Measurements from ENCODE around the gene TRIM15.

TRIM15 gene

DNA sequence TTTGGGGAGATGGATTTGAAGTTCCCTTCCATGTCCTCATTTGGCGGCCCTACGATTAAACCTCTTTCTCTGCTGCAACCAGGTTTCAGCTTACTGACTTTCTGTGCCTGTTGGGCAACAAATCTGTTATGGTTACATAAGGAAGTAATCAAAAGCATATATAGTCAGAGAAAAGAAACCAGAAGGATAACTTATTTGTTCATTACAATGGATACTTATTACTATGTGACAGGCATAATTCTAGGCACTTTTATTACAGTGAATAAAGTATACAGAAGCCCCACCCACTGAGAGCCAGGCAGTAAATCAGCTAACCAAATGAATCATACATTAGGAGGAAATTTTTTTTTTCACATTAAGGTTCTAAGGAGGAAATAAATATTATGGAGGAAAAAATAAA, 40.8 kb upstream of the TRIM15 start:
- H3K36me3 ChIP-seq (ENCODE audit: control insufficient read depth, insufficient read depth, low read length): no peaks in the 10 kb centered on the region
- H2BK5ac ChIP-seq (ENCODE audit: low read length): no peak overlapping the region
- no peak overlapping the region for H3K27ac ChIP-seq (ENCODE audit: low read depth, low read length)
- no peak overlapping the region for H3K9ac ChIP-seq (ENCODE audit: low read length)
- H3K4me3 ChIP-seq (ENCODE audit: low read length): no peak overlapping the region
- no peak overlapping the region for H3K4me2 ChIP-seq (ENCODE audit: low read length)
- no peak overlapping the region for H4K5ac ChIP-seq (ENCODE audit: low read length)
- no peak overlapping the region for H3K4ac ChIP-seq (ENCODE audit: low read depth, low read length)
- peaks cover 12% of the 10 kb centered on the region for H3K27me3 ChIP-seq (ENCODE audit: insufficient read depth, low read length, poor library complexity)
- H3K79me1 ChIP-seq (ENCODE audit: low read length): no peaks in the 10 kb centered on the region
- no peaks in the 10 kb centered on the region for H3K4me1 ChIP-seq (ENCODE audit: control insufficient read depth, low read depth, low read length)
- H4K8ac ChIP-seq (ENCODE audit: low read depth, low read length): no peak overlapping the region
- no peak overlapping the region for H3K23ac ChIP-seq (ENCODE audit: low read length)
- no peak for DNase-seq
- H3K79me2 ChIP-seq (ENCODE audit: control insufficient read depth, insufficient read depth, low read length): no peaks in the 10 kb centered on the region
- H2BK15ac ChIP-seq (replicated peaks; ENCODE audit: low read depth): no peak overlapping the region
- H3K56ac ChIP-seq (ENCODE audit: low read length): no peak overlapping the region
- no CpG with 5 or more reads among the region's 2 CpGs for WGBS (ENCODE audit: extremely low coverage, insufficient coverage, low lambda C conversion rate)
- no peak overlapping the region for H2AK5ac ChIP-seq (ENCODE audit: low read length)
- no peak overlapping the region for H3K18ac ChIP-seq (ENCODE audit: low read length)
- H2BK120ac ChIP-seq (ENCODE audit: low read depth, low read length): no peak overlapping the region

DNA sequence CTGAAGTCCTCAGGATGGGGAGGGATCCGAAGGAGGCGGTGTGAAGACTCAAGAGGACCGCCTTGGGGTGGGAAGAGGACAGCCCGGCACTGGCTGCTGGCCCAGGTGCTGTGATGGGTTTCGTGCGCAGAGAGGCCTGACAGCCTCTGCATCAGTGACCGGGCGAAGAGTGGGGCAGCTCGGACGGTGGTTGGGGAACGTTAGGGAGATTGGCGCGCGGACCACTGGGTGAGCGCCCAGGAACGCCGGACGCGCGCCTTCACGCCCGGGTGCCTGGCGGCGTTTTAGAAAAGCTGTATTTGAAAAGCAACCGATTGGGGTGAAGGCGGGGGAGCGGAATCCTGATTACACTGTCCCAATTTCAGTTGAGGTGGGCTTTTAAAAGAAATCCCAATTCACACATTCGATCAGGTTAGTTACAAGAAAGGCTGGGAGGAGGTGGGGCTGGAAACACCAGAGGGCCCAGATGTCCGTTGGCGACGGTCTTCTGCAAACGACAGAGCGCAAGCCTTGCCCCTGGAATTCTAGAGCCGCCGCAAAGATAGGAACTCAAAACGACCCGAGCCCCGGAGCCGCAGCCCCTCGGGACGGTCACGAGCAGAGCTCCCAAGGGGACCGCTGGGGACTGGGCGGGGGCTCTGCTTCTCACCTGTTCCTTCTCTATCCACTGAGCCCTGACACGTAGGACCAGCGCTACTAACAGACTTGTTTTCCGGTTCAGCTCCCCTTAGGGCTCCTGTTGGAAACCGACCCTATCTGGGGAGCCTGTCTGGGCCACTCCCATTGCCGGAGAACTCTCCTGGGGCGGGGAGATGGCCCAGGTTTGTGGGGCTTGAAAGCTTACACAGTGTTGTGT, 35.9 kb upstream of the TRIM15 start:
- Histone ChIP-seq H3K27me3 (ENCODE audit: insufficient read depth, low read length, poor library complexity) (peaks cover 28% of the 10 kb centered on the region), H3K56ac (ENCODE audit: low read length) (no peak overlapping the region), H3K18ac (ENCODE audit: low read length) (no peak overlapping the region), H3K9ac (ENCODE audit: low read length) (peak overlapping the region; percentile 32), H3K4me1 (ENCODE audit: control insufficient read depth, low read depth, low read length) (no peaks in the 10 kb centered on the region), H2AK5ac (ENCODE audit: low read length) (no peak overlapping the region), H2BK120ac (ENCODE audit: low read depth, low read length) (no peak overlapping the region), H3K79me2 (ENCODE audit: control insufficient read depth, insufficient read depth, low read length) (no peaks in the 10 kb centered on the region), H3K4me3 (ENCODE audit: low read length) (no peak overlapping the region), H3K36me3 (ENCODE audit: control insufficient read depth, insufficient read depth, low read length) (no peaks in the 10 kb centered on the region), H4K5ac (ENCODE audit: low read length) (no peak overlapping the region), H4K8ac (ENCODE audit: low read depth, low read length) (no peak overlapping the region), H3K4ac (ENCODE audit: low read depth, low read length) (no peak overlapping the region), H2BK15ac (replicated peaks; ENCODE audit: low read depth) (no peak overlapping the region), H3K79me1 (ENCODE audit: low read length) (no peaks in the 10 kb centered on the region), H3K4me2 (ENCODE audit: low read length) (peak overlapping the region; percentile 68), H3K23ac (ENCODE audit: low read length) (no peak overlapping the region), H2BK5ac (ENCODE audit: low read length) (no peak overlapping the region), H3K27ac (ENCODE audit: low read depth, low read length) (no peak overlapping the region)
- DNase-seq: peak; percentile 55
- WGBS (ENCODE audit: extremely low coverage, insufficient coverage, low lambda C conversion rate): no CpG with 5 or more reads among the region's 50 CpGs

DNA sequence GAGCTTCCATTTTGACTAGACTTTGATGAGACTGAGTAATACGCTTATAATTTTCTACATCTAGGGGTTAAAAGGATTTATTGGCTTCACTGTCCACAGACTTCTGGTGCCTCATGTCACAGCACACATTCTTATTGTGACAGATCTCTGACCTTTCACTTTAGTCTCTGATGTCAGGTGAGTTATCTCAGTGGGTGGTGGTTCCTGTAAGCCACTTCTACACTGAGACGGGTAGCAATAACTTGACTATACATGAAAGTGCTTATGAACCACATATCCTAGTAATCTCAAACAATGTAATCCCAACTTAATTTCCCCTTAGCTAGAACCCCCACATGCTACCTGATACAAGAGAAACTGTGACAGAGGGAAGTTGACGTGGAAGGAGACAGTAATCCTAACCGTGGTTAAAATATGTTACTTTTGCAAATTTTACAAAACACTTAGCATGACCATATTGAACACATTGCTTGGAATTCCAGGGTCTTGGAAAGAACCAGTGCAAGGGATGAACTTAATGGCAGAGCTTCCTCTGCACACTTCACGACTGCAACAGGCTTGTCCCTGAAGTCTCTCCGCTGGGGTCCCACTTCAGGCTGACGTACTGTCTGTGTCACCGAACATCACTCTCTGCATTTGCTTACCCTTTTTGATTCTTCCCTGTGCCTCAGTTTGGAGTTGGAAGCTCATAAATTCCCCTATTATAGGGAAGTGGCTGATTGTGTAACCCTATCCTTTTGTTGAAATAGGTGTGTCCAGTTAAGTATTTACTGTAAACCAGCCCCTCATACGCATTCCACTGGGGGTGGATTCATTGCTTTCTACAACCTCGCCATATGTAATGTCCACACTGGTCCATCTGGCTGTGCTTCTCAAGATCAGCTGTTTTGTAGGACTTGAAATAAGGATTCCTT, 33.8 kb upstream of the TRIM15 start:
- H3K4me1 ChIP-seq (ENCODE audit: control insufficient read depth, low read depth, low read length): no peaks in the 10 kb centered on the region
- no peak overlapping the region for H2AK5ac ChIP-seq (ENCODE audit: low read length)
- no peak overlapping the region for H3K4ac ChIP-seq (ENCODE audit: low read depth, low read length)
- H4K5ac ChIP-seq (ENCODE audit: low read length): no peak overlapping the region
- no peak overlapping the region for H3K23ac ChIP-seq (ENCODE audit: low read length)
- H3K4me2 ChIP-seq (ENCODE audit: low read length): no peak overlapping the region
- H3K79me2 ChIP-seq (ENCODE audit: control insufficient read depth, insufficient read depth, low read length): no peaks in the 10 kb centered on the region
- no peak overlapping the region for H3K4me3 ChIP-seq (ENCODE audit: low read length)
- H4K8ac ChIP-seq (ENCODE audit: low read depth, low read length): no peak overlapping the region
- H3K56ac ChIP-seq (ENCODE audit: low read length): no peak overlapping the region
- H2BK5ac ChIP-seq (ENCODE audit: low read length): no peak overlapping the region
- no peak overlapping the region for H2BK15ac ChIP-seq (replicated peaks; ENCODE audit: low read depth)
- H3K36me3 ChIP-seq (ENCODE audit: control insufficient read depth, insufficient read depth, low read length): no peaks in the 10 kb centered on the region
- no peak overlapping the region for H3K27ac ChIP-seq (ENCODE audit: low read depth, low read length)
- H3K27me3 ChIP-seq (ENCODE audit: insufficient read depth, low read length, poor library complexity): peaks cover 28% of the 10 kb centered on the region
- no peak overlapping the region for H3K9ac ChIP-seq (ENCODE audit: low read length)
- no peak for DNase-seq
- H2BK120ac ChIP-seq (ENCODE audit: low read depth, low read length): no peak overlapping the region
- H3K79me1 ChIP-seq (ENCODE audit: low read length): no peaks in the 10 kb centered on the region
- WGBS (ENCODE audit: extremely low coverage, insufficient coverage, low lambda C conversion rate): no CpG with 5 or more reads among the region's 10 CpGs
- H3K18ac ChIP-seq (ENCODE audit: low read length): no peak overlapping the region

DNA sequence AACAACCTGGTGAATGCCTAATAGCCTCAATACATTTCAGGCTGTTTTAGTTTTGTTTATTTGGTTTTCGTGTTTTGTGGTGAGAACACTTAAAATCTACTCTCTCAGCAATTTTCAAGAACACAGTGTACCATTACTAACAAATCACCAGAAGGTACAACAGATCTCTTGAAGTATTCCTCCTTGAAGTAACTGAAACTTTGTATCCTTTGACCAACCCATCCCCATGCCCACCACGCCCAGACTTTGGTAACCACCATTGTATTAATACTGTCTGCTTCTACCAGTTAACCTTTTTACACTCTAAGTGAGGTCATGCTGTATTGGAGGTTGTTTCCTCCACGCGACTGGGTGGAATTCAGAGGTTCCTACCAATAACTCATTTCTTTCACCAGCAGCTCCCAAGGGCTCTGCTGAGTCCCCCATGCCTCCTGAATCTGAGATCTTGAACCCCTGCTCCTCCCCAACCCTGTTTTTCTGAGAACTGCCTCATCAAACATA, 33.1 kb upstream of the TRIM15 start:
- no peak overlapping the region for H3K18ac ChIP-seq (ENCODE audit: low read length)
- H3K27ac ChIP-seq (ENCODE audit: low read depth, low read length): no peak overlapping the region
- H3K4me2 ChIP-seq (ENCODE audit: low read length): no peak overlapping the region
- no peak overlapping the region for H4K8ac ChIP-seq (ENCODE audit: low read depth, low read length)
- H2AK5ac ChIP-seq (ENCODE audit: low read length): no peak overlapping the region
- H3K23ac ChIP-seq (ENCODE audit: low read length): no peak overlapping the region
- H3K79me2 ChIP-seq (ENCODE audit: control insufficient read depth, insufficient read depth, low read length): no peaks in the 10 kb centered on the region
- no peak overlapping the region for H4K5ac ChIP-seq (ENCODE audit: low read length)
- no peak overlapping the region for H2BK15ac ChIP-seq (replicated peaks; ENCODE audit: low read depth)
- peaks cover 28% of the 10 kb centered on the region for H3K27me3 ChIP-seq (ENCODE audit: insufficient read depth, low read length, poor library complexity)
- no peaks in the 10 kb centered on the region for H3K79me1 ChIP-seq (ENCODE audit: low read length)
- H3K36me3 ChIP-seq (ENCODE audit: control insufficient read depth, insufficient read depth, low read length): no peaks in the 10 kb centered on the region
- WGBS (ENCODE audit: extremely low coverage, insufficient coverage, low lambda C conversion rate): no CpG with 5 or more reads among the region's 4 CpGs
- no peak overlapping the region for H2BK120ac ChIP-seq (ENCODE audit: low read depth, low read length)
- no peak for DNase-seq
- H3K9ac ChIP-seq (ENCODE audit: low read length): no peak overlapping the region
- no peak overlapping the region for H3K4me3 ChIP-seq (ENCODE audit: low read length)
- H3K4me1 ChIP-seq (ENCODE audit: control insufficient read depth, low read depth, low read length): no peaks in the 10 kb centered on the region
- H2BK5ac ChIP-seq (ENCODE audit: low read length): no peak overlapping the region
- H3K4ac ChIP-seq (ENCODE audit: low read depth, low read length): no peak overlapping the region
- H3K56ac ChIP-seq (ENCODE audit: low read length): no peak overlapping the region

DNA sequence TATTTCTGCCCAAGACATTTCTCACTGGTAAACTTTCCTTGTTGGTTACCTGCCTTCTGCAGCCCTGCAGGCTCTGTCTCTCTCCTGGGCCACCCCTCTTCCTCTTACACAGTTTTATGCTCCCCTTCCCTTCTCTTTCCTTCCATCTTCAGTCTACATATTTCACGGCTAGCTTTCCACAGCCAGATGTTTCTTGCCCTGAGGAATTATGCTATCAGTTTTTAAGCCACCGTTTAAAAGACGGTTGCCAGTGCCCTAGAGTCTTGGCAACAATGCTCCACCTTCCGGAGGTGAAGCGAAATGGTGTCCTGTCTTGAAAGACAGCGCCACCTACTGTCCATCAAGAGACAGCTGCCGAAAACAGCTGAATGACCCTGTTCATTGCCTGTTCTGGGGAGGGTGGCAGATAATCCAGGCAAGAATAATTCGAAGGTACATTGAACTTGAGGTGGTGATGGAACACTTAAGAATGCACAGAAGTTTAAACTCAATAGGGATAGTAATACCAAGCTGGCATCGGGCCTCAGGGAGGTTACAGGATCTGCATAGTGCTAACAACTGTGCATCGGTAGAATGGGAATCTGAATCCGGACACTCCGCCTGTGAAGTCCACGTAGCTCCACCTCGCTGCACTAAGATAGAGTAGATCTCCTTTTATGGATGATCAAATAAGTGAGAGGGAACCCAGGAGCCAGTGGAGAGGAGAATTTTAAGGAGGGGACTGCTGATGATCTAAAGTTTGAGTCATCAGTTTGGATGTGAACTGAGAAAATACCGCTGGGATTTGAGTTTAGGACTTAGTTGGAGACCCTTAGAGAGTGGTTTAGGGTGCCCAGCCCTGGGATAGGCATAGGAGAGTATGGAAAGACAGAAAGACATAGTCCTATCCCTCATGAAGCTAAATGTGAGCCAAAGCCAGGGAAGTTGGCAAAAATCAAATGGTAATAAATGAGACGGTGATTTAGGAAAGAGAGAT, 32.2 kb upstream of the TRIM15 start:
- no peak overlapping the region for H3K4ac ChIP-seq (ENCODE audit: low read depth, low read length)
- no peak overlapping the region for H2BK120ac ChIP-seq (ENCODE audit: low read depth, low read length)
- H3K79me1 ChIP-seq (ENCODE audit: low read length): no peaks in the 10 kb centered on the region
- no peak overlapping the region for H2BK15ac ChIP-seq (replicated peaks; ENCODE audit: low read depth)
- no peak overlapping the region for H3K9ac ChIP-seq (ENCODE audit: low read length)
- no peak overlapping the region for H4K8ac ChIP-seq (ENCODE audit: low read depth, low read length)
- H4K5ac ChIP-seq (ENCODE audit: low read length): no peak overlapping the region
- no CpG with 5 or more reads among the region's 16 CpGs for WGBS (ENCODE audit: extremely low coverage, insufficient coverage, low lambda C conversion rate)
- H3K4me2 ChIP-seq (ENCODE audit: low read length): no peak overlapping the region
- no peak overlapping the region for H3K27ac ChIP-seq (ENCODE audit: low read depth, low read length)
- H3K4me3 ChIP-seq (ENCODE audit: low read length): no peak overlapping the region
- no peaks in the 10 kb centered on the region for H3K36me3 ChIP-seq (ENCODE audit: control insufficient read depth, insufficient read depth, low read length)
- H2AK5ac ChIP-seq (ENCODE audit: low read length): no peak overlapping the region
- H3K56ac ChIP-seq (ENCODE audit: low read length): no peak overlapping the region
- no peak overlapping the region for H3K18ac ChIP-seq (ENCODE audit: low read length)
- peak; percentile 89 for DNase-seq
- no peak overlapping the region for H2BK5ac ChIP-seq (ENCODE audit: low read length)
- H3K23ac ChIP-seq (ENCODE audit: low read length): no peak overlapping the region
- no peaks in the 10 kb centered on the region for H3K4me1 ChIP-seq (ENCODE audit: control insufficient read depth, low read depth, low read length)
- no peaks in the 10 kb centered on the region for H3K79me2 ChIP-seq (ENCODE audit: control insufficient read depth, insufficient read depth, low read length)
- peaks cover 28% of the 10 kb centered on the region for H3K27me3 ChIP-seq (ENCODE audit: insufficient read depth, low read length, poor library complexity)

All from mesendoderm (in vitro differentiated cells).